HG03045 (cell line): ENCODE data around the gene PCYT2.

ENCODE experiments used
- ATAC-seq: cut with Tn5 transposase; IDR thresholded peaks from one replicate; pipeline ENCODE4 v1.9.1; 2021; ENCODE audit warnings: mild to moderate bottlenecking, moderate library complexity; ENCODE audit not compliant: unreplicated experiment

PCYT2 gene

DNA sequence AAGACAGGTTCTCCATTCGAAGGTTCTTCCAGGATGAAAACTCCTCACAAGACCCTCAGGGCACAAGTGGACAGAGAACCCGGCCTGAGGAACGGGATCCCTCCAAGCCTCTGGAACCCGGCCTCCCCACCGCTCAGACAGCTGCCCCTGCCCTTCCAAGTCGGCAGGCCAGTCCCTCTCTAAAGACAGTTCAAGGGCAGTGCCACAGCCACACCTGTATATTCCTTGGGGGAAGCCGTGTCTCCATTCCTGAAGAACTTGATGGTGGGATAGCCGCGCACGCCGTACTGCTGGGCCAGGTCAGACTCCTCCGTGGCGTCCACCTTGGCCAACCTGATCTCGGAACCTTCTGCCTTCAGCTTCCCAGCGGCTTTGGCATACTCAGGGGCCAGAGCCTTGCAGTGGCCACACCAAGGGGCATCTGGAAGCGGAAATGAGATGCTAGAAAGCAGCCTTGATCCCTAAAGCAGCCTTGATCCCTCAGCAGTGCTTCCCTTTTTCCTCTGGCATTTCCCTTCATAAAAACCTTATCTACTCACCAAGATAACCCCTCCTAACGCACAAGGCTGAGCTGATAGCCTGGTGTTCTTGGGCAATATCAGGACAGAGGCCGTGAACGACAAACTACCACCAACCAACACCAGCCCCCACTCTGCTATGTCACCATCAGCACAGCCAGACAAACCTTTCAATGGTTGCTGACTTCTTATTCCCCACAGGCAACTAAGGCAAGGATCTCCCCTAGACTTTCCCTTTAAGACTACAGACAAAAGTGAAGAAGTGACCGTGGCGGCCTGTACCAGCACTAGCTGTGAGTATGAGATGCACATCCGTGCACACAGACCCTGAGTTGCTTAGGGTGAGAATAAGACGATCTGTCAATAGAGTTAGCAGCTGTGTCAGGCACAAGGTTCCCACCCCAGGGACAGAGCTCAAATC, 52.0 kb downstream of the PCYT2 start:
- no peak for ATAC-seq

DNA sequence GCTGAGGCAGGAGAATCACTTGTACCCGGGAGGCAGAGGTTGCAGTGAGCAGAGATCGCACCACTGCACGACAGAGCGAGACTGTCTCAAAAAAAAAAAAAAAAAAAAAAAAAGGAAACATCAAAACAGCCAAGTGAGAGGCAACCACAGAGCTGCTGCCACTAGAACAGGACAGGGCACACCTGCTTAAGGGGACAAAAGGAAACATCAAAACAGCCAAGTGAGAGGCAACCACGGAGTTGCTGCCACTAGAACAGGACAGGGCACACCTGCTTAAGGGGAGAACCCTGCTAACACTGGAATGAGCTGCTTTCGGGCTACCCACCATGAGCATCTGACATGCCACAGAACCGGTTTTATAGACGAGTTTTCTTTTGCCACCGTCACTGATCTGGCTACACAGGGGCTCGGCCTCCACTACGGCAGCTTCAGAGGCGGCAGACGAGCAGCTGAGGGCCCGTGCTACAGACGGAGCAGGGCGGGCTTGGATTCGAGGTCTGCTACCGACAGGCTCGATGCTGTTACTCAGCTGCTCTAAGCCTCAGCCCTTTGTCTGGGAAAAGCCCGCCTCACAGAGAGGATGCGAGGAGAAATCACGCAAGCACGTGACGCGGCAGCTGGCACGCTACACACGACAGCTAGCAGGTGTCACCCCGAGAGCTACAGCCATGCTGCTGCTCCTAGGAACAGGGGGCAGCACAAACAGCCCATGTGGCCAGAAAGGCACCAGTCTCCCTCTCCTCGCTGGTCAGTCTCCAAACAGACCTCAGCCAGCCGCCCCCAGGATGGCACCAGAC, 52.8 kb downstream of the PCYT2 start:
- no peak for ATAC-seq

DNA sequence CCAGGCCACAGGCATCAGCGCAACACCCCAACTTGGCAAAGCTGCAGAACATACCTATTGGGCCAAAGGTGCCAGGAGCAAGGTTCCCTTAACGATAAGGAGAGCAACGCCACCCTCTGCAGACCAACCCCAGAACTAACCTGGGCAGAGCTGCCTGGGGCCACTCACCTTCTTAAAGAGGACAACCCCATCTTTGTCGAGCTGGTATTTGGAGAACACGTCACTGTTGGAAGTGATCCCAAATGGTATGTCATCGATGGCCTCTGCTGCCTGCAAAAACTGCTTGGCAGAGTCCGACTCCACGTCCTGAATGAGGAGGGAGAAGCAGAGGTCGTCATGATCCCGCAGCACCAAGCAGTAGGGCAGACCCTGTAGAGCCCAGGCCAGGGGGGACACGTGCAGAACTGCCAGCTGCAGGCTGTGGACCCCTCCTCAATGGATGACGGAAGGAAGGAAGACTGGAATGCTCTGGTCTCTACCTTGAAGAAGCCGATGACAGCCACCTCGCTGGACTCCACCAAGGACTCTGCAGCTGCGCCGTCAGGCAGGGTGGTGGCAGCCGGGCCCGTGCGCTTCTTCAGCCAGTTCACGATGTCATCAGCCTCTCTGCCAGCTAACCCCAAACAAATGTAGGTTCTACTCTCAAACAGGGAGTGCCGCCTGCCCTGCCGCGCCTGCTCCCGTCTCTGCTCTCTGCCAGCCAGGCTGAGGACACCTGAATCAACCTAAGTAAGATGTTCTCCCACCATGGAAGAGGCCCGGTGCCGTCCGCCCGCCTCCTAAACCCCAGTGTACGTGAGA, 56.0 kb downstream of the PCYT2 start:
- ATAC-seq = no peak

DNA sequence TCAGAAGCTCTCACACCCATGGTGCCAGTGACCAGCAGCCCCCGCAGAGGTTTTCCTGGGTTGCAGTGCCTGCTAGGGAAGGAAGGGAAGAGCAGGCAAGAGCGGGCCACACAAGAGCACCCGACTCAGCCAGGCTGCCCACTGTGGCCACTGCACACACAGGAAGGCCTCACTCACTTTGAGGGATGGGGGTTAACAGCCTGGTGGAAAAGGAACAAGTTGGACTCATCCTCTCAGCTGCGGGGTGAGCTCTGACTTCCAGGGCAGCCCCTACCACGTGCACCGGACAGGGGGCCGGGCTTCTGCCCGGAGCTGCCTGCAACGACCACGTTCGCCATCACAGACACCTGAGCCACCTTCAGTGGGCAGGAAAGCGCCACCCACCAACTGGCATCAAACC, 59.0 kb downstream of the PCYT2 start:
- ATAC-seq = no peak

DNA sequence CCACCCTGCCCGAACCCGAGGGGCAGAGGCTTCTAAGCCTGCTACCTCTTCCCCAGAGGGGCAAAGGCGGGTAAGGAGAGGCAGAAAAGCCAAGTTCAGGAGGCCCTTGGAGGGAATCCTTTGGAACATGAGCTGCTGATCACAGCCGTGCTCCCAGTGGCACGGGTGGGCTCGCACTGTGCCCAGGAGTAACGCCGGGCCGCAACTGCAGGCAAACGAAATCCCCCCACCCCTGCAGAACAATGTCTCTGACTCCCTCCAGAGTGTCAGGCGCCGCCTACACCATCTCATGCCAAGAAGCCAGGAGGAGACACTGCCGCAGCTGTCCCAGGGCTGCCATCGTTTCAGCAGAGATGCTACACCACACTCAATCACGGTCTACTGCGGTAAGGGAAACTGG, 59.8 kb downstream of the PCYT2 start:
- ATAC-seq = no peak
